ENCODE measurements around the gene LMX1A.
A peak's percentile ranks its signal among the peaks of the same experiment; 100 is the strongest.

Gene LMX1A

GRCh38 chr1:165153182-165153581 is 203.3 kb downstream of the LMX1A start:
- no peaks in the 10 kb centered on the region for H3K9me3 ChIP-seq (ENCODE audit: control insufficient read depth, insufficient read depth, low read depth, low read length)
- H3K27ac ChIP-seq (ENCODE audit: extremely low read depth, low read depth, low read length): no peak overlapping the region
- H3K36me3 ChIP-seq (ENCODE audit: control insufficient read depth in 2 of 2, insufficient read depth in 1 of 2, low read length in 2 of 2): no peaks in the 10 kb centered on the region
- TF ChIP-seq SETDB1 (IDR thresholded peaks at IDR 0.05; ENCODE audit: insufficient read length, low read length) (no peak), ZNF837 (tag by site-specific recombination; IDR thresholded peaks at IDR 0.05) (no peak), ZNF121 (tag by site-specific recombination; IDR thresholded peaks at IDR 0.05) (no peak), KLF8 (tag by site-specific recombination; IDR thresholded peaks at IDR 0.05) (no peak), ZNF658 (tag by site-specific recombination; IDR thresholded peaks at IDR 0.05) (no peak), ZNF350 (tag by site-specific recombination; IDR thresholded peaks at IDR 0.05) (no peak), ZNF146 (tag by site-specific recombination; IDR thresholded peaks at IDR 0.05) (no peak), ZNF292 (tag by site-specific recombination; IDR thresholded peaks at IDR 0.05; ENCODE audit: borderline replicate concordance, low read depth) (no peak), TRIM28 (IDR thresholded peaks at IDR 0.05; ENCODE audit: borderline replicate concordance, low read length) (no peak), ZNF140 (tag by site-specific recombination; IDR thresholded peaks at IDR 0.05) (no peak), ZNF48 (tag by site-specific recombination; IDR thresholded peaks at IDR 0.05) (no peak), ZNF544 (tag by site-specific recombination; IDR thresholded peaks at IDR 0.05) (no peak), ZNF221 (tag by site-specific recombination; IDR thresholded peaks at IDR 0.05; ENCODE audit: borderline replicate concordance) (no peak), ZNF529 (tag by site-specific recombination; IDR thresholded peaks at IDR 0.05; ENCODE audit: insufficient replicate concordance) (no peak), ZNF311 (tag by site-specific recombination; IDR thresholded peaks at IDR 0.05; ENCODE audit: borderline replicate concordance) (no peak), ZNF133 (tag by site-specific recombination; IDR thresholded peaks at IDR 0.05) (no peak)
- TF ChIP-seq, protein P1, sequence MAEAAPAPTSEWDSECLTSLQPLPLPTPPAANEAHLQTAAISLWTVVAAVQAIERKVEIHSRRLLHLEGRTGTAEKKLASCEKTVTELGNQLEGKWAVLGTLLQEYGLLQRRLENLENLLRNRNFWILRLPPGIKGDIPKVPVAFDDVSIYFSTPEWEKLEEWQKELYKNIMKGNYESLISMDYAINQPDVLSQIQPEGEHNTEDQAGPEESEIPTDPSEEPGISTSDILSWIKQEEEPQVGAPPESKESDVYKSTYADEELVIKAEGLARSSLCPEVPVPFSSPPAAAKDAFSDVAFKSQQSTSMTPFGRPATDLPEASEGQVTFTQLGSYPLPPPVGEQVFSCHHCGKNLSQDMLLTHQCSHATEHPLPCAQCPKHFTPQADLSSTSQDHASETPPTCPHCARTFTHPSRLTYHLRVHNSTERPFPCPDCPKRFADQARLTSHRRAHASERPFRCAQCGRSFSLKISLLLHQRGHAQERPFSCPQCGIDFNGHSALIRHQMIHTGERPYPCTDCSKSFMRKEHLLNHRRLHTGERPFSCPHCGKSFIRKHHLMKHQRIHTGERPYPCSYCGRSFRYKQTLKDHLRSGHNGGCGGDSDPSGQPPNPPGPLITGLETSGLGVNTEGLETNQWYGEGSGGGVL (tag by site-specific recombination; IDR thresholded peaks at IDR 0.05): no peak
- no peak overlapping the region for H3K4me3 ChIP-seq (ENCODE audit: low read depth, low read length)
- ChIA-PET POLR2A (no interaction called here), CTCF (interaction anchor here (0.7 to 2.5 kb wide), 10 partner anchors 8 to 260 kb away, joined by 3 to 9 read pairs (median 4); no protein-coding TSS in a partner anchor)
- H3K4me1 ChIP-seq (ENCODE audit: control insufficient read depth, insufficient read depth, low read length): no peaks in the 10 kb centered on the region; the same call in 1 of the 2 replicates

DNA sequence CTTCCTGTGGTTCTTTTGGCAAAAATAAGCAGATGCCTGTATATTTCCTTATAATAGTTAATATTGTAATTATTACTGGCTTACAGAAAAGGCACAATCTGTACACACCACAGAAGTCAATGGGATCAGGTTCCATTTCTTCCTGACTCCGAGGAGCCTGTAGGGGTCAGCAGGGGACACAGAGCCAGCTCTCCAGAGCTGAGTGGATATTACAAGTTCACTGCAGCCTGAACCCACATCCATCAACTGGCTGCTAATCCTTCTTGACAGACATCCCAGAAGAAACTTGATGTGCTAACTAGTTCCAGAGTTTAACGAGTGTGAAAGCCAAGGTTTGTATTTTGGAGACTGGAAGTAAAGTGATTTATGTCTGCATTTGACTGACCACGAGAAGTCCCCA is 203.8 kb downstream of the LMX1A start:
- Histone ChIP-seq H3K36me3 (ENCODE audit: control insufficient read depth in 2 of 2, insufficient read depth in 1 of 2, low read length in 2 of 2) (no peaks in the 10 kb centered on the region), H3K4me3 (ENCODE audit: low read depth, low read length) (no peak overlapping the region), H3K27ac (ENCODE audit: extremely low read depth, low read depth, low read length) (no peak overlapping the region), H3K4me1 (ENCODE audit: control insufficient read depth, insufficient read depth, low read length) (no peaks in the 10 kb centered on the region; the same call in 1 of the 2 replicates), H3K9me3 (ENCODE audit: control insufficient read depth, insufficient read depth, low read depth, low read length) (no peaks in the 10 kb centered on the region)
- ChIA-PET CTCF (interaction anchor here (0.7 to 2.5 kb wide), 9 partner anchors 8 to 240 kb away, joined by 3 to 9 read pairs (median 4); no protein-coding TSS in a partner anchor), POLR2A (no interaction called here)
- TF ChIP-seq ZNF24 (tag by site-specific recombination; IDR thresholded peaks at IDR 0.05) (no peak), MZF1 (tag by site-specific recombination; IDR thresholded peaks at IDR 0.05; ENCODE audit: borderline replicate concordance) (no peak), ZFP69B (tag by site-specific recombination; IDR thresholded peaks at IDR 0.05) (no peak), ZNF560 (tag by site-specific recombination; IDR thresholded peaks at IDR 0.05; ENCODE audit: borderline replicate concordance) (no peak), PRDM6 (tag by site-specific recombination; IDR thresholded peaks at IDR 0.05) (peak; percentile 22; the same call in 1 of the 2 replicates), ZBTB17 (tag by site-specific recombination; IDR thresholded peaks at IDR 0.05) (no peak), ZNF112 (tag by site-specific recombination; IDR thresholded peaks at IDR 0.05) (no peak)
- TF ChIP-seq, protein P2, sequence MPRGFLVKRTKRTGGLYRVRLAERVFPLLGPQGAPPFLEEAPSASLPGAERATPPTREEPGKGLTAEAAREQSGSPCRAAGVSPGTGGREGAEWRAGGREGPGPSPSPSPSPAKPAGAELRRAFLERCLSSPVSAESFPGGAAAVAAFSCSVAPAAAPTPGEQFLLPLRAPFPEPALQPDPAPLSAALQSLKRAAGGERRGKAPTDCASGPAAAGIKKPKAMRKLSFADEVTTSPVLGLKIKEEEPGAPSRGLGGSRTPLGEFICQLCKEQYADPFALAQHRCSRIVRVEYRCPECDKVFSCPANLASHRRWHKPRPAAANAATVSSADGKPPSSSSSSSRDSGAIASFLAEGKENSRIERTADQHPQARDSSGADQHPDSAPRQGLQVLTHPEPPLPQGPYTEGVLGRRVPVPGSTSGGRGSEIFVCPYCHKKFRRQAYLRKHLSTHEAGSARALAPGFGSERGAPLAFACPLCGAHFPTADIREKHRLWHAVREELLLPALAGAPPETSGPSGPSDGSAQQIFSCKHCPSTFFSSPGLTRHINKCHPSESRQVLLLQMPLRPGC (tag by site-specific recombination; IDR thresholded peaks at IDR 0.05): no peak
- TF ChIP-seq, protein P3, sequence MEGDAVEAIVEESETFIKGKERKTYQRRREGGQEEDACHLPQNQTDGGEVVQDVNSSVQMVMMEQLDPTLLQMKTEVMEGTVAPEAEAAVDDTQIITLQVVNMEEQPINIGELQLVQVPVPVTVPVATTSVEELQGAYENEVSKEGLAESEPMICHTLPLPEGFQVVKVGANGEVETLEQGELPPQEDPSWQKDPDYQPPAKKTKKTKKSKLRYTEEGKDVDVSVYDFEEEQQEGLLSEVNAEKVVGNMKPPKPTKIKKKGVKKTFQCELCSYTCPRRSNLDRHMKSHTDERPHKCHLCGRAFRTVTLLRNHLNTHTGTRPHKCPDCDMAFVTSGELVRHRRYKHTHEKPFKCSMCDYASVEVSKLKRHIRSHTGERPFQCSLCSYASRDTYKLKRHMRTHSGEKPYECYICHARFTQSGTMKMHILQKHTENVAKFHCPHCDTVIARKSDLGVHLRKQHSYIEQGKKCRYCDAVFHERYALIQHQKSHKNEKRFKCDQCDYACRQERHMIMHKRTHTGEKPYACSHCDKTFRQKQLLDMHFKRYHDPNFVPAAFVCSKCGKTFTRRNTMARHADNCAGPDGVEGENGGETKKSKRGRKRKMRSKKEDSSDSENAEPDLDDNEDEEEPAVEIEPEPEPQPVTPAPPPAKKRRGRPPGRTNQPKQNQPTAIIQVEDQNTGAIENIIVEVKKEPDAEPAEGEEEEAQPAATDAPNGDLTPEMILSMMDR (tag by site-specific recombination; IDR thresholded peaks at IDR 0.05): 0 out of 2 replicates have a peak, but pooled peaks have one; percentile 14

All from HEK293 (cell line).